ENCODE data around the gene EAF1. TPM values are rescaled to one million over a fixed set of nuclear protein-coding genes. Genes with fewer than 3 reads are reported as not detected.

EAF1 gene
- total RNA-seq, 1 experiment from 2014 or later = 32.1 TPM

- no TSS peak for BruUV-seq (replicated peaks)
- ChIA-PET CTCF (no interaction called here), POLR2A (no interaction called here), RAD21 (ENCODE audit: low non-redundant PET in 1 of 2, low total read pairs in 2 of 2, uncharacterized antibody in 2 of 2, unreplicated experiment in 2 of 2) (no interaction called here)
- Histone ChIP-seq H3K36me3 (ENCODE audit: control insufficient read depth in 1 of 2, insufficient read depth in 2 of 2, low read length in 2 of 2) (no peaks in the 10 kb centered on the region), H2AFZ (ENCODE audit: low read depth, low read length, poor library complexity, severe bottlenecking) (no peak overlapping the region), H3K4me2 (ENCODE audit: low read length) (no peak overlapping the region), H3K9me3 (ENCODE audit: control insufficient read depth in 1 of 2, insufficient read depth in 1 of 2, low read depth in 1 of 2, low read length in 2 of 2) (no peaks in the 10 kb centered on the region), H3K4me1 (ENCODE audit: control insufficient read depth in 1 of 2, insufficient read depth in 2 of 2, low read length in 2 of 2) (peaks cover 0 to 4% of the 10 kb centered on the region in 2 experiments; a peak in 2 of 4 replicates), H3K9ac (ENCODE audit: low read length) (no peak overlapping the region), H3K27ac (ENCODE audit: low read depth, low read length) (no peak overlapping the region), H3K27me3 (ENCODE audit: insufficient read depth, low read length) (no peaks in the 10 kb centered on the region), H4K20me1 (ENCODE audit: insufficient read depth) (no peaks in the 10 kb centered on the region), H3K79me2 (ENCODE audit: insufficient read depth, low read length) (no peaks in the 10 kb centered on the region), H3K4me3 (replicated peaks in 1 of 2; ENCODE audit: low read depth in 1 of 2, low read length in 2 of 2) (no peak overlapping the region), H3K9me2 (ENCODE audit: insufficient read depth) (no peaks in the 10 kb centered on the region)
- DNase-seq (ENCODE audit: low read depth, low spot score) (no peak), ATAC-seq (no peak)
- intact Hi-C loops (cut with micrococcal nuclease) = no loop called here
- TF ChIP-seq JUND (IDR thresholded peaks at IDR 0.05) (no peak), ZFX (IDR thresholded peaks at IDR 0.05) (no peak), CEBPB (IDR thresholded peaks at IDR 0.05; ENCODE audit: low read depth) (no peak), SP1 (IDR thresholded peaks at IDR 0.05; ENCODE audit: low read depth) (no peak), RAD21 (IDR thresholded peaks at IDR 0.05; ENCODE audit: low read depth) (no peak), CBX3 (IDR thresholded peaks at IDR 0.05; ENCODE audit: low read depth) (no peak), TCF7L2 (IDR thresholded peaks at IDR 0.05; ENCODE audit: borderline replicate concordance, extremely low read depth, insufficient read depth, insufficient read length) (no peak), ZNF274 (IDR thresholded peaks at IDR 0.05; ENCODE audit: low read depth, low read length) (no peak), EZH2phosphoT487 (IDR thresholded peaks at IDR 0.05; ENCODE audit: borderline replicate concordance) (no peak), ELF1 (IDR thresholded peaks at IDR 0.05; ENCODE audit: borderline replicate concordance, low read depth) (no peak), EGR1 (IDR thresholded peaks at IDR 0.05; ENCODE audit: low read depth) (no peak), ZBTB33 (IDR thresholded peaks at IDR 0.05; ENCODE audit: extremely low read depth, insufficient replicate concordance, low read length) (no peak), MAX (IDR thresholded peaks at IDR 0.05) (no peak), SIN3A (IDR thresholded peaks at IDR 0.05; ENCODE audit: low read depth) (no peak), EZH2 (IDR thresholded peaks at IDR 0.05) (no peak)
These were observed 40.1 kb downstream of the EAF1 start for GRCh38 chr3:15467227-15468181.

All from HCT116 (cell line).